GM12872 (cell line): ENCODE data around the gene CCNJ.

Experiments used
- TF ChIP-seq, protein P1 (sequence below): IDR thresholded peaks from 3 replicates; pipeline ENCODE4 v1.5.1; 2011; ENCODE audit warnings: low read depth, mild to moderate bottlenecking, low read length, moderate library complexity; ENCODE audit not compliant: insufficient read depth

CCNJ gene

GRCh38 chr10:96090463-96090800 lies 47.0 kb downstream of the CCNJ start:
- TF ChIP-seq, protein P1, sequence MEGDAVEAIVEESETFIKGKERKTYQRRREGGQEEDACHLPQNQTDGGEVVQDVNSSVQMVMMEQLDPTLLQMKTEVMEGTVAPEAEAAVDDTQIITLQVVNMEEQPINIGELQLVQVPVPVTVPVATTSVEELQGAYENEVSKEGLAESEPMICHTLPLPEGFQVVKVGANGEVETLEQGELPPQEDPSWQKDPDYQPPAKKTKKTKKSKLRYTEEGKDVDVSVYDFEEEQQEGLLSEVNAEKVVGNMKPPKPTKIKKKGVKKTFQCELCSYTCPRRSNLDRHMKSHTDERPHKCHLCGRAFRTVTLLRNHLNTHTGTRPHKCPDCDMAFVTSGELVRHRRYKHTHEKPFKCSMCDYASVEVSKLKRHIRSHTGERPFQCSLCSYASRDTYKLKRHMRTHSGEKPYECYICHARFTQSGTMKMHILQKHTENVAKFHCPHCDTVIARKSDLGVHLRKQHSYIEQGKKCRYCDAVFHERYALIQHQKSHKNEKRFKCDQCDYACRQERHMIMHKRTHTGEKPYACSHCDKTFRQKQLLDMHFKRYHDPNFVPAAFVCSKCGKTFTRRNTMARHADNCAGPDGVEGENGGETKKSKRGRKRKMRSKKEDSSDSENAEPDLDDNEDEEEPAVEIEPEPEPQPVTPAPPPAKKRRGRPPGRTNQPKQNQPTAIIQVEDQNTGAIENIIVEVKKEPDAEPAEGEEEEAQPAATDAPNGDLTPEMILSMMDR = no peak

GRCh38 chr10:96092999-96093767 lies 49.8 kb downstream of the CCNJ start:
- TF ChIP-seq, protein P1 = no peak

GRCh38 chr10:96093948-96094347 lies 50.6 kb downstream of the CCNJ start:
- TF ChIP-seq, protein P1 = no peak

DNA sequence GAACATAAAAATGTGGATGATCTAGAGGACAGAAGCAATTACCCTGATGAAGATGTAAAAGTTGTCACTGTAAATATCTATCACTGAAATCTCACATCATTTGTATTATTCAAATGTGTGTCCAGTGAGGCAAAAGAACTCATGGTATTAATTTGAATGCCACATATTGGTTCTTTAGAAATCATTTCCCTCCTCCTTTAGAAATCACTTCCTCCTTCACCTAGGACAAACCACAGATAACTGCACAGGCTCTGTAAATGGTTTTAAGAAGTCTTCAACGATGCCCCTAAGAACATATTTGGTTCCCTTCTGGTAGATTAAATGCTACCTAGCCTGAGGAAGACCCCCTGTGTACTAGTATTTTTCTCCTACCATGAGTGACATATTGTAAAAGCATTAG lies 53.6 kb downstream of the CCNJ start:
- TF ChIP-seq, protein P1 = no peak

DNA sequence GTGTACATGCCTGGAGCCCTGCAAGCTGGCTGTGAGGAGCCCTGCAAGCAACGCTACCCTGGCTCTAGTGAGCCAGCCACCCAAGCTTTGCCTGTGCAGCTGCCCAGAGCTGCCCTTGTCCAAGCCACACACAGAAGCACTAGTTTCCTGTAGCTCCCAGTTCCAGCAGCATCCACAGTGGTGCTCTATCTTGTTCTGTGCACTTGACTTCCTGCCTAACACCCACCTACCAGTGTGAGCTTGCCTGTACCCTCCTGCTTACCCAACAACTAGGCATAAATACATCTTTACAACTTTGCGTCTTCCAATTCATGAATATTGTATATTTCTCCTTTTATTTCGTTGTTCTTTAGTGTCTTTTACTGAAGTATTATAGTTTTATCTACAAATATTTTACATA lies 54.5 kb downstream of the CCNJ start:
- TF ChIP-seq, protein P1 = no peak

- TF ChIP-seq, protein P1 = no peak
Observed at GRCh38 chr10:96107623-96108038, 64.2 kb downstream of the CCNJ start.
